Activated naive CD8-positive, alpha-beta T cell treated with anti-CD3 and anti-CD28 coated beads, Interleukin-2, amount 10 ng/mL, durations not matched to agents 7 days and 5 days (primary cell): Measurements from ENCODE around the gene DESI1. TPM values are rescaled to one million over a fixed set of nuclear protein-coding genes. Genes with fewer than 3 reads are reported as not detected.
"Not testable (repeated sequence)": the region's sequence is repeated elsewhere in the genome, so short reads cannot be mapped to it uniquely, and the experiment has no call there.

Source experiments
- ATAC-seq: fragments of 150-1000 bp; cut with Tn5 transposase; one replicate; pipeline ENCODE4 v1.10.0; 2021; ENCODE audit warnings: low read depth, moderate library complexity
- POLR2A ChIA-PET: fragments of 350-600 bp; sonication (Branson Sonifier 250); formaldehyde crosslinking; loops from one replicate; lab custom pipeline; 2021; ENCODE audit warnings: antibody characterized with exemption; lab: Charles Lee
- DNase-seq: peaks from one replicate; pipeline ENCODE4 v3.0.0; 2021
- H3K27ac Mint-ChIP-seq: one replicate; pipeline ENCODE4 v1.8.0; 2022; ENCODE audit warnings: mild to moderate bottlenecking, mixed read lengths
- H3K27me3 Mint-ChIP-seq: one replicate; pipeline ENCODE4 v1.8.0; 2022; ENCODE audit warnings: mild to moderate bottlenecking, moderate library complexity, mixed read lengths
- H3K36me3 Mint-ChIP-seq: one replicate; pipeline ENCODE4 v1.8.0; 2021; ENCODE audit warnings: mild to moderate bottlenecking, mixed read lengths
- H3K4me1 Mint-ChIP-seq: one replicate; pipeline ENCODE4 v1.8.0; 2021; ENCODE audit warnings: mixed read lengths
- H3K4me3 Mint-ChIP-seq: one replicate; pipeline ENCODE4 v1.8.0; 2022; ENCODE audit warnings: mild to moderate bottlenecking, moderate library complexity, mixed read lengths
- H3K9me3 Mint-ChIP-seq: one replicate; pipeline ENCODE4 v1.8.0; 2021; ENCODE audit warnings: mixed read lengths
- total RNA-seq, 2 experiments: library from RNA; stranded (reverse); gene quantifications; one replicate each; pipeline ENCODE4 v1.2.3, GENCODE V29; 2021

The DESI1 gene
- total RNA-seq, 2 experiments from 2014 or later, result 29.5 to 29.7 TPM

- ATAC-seq (peak; percentile 82), DNase-seq (peak; percentile 63)
- Mint-ChIP-seq H3K27me3 (no peaks in the 10 kb centered on the region), H3K36me3 (peaks cover 14% of the 10 kb centered on the region), H3K9me3 (no peaks in the 10 kb centered on the region), H3K4me3 (no peak overlapping the region), H3K4me1 (peaks cover 6% of the 10 kb centered on the region), H3K27ac (no peak overlapping the region)
- POLR2A ChIA-PET, result interaction anchor here (0.8 kb wide), 1 partner anchor 22 kb away, joined by 3 read pairs; no protein-coding TSS in a partner anchor
Measured at GRCh38 chr22:41596776-41597634, 23.8 kb downstream of the DESI1 start.

DNA sequence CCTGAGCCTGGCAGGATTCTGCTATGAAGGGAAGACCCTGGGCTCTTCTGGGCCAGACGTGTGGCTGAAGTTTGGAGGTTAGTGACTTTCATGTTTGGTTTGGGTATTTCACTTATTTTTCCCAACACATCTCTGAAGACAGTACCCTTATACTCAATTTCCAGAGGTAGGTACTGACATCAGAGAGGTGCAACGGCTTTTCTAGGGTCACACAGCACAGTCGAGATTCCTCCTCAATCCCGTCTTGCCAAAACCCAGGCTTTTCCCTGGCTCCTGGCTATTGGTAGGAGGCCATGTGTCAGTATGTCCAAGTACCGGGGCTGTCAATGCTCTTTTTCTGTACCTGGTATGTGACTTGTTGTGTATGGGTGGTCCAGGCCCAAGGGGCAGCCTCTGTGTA, 25.1 kb downstream of the DESI1 start:
- Mint-ChIP-seq H3K4me1 (peaks cover 8% of the 10 kb centered on the region), H3K27me3 (no peaks in the 10 kb centered on the region), H3K36me3 (peaks cover 8% of the 10 kb centered on the region), H3K4me3 (no peak overlapping the region), H3K9me3 (no peaks in the 10 kb centered on the region), H3K27ac (no peak overlapping the region)
- ATAC-seq, result no peak
- DNase-seq, result no peak
- POLR2A ChIA-PET, result no interaction called here

DNA sequence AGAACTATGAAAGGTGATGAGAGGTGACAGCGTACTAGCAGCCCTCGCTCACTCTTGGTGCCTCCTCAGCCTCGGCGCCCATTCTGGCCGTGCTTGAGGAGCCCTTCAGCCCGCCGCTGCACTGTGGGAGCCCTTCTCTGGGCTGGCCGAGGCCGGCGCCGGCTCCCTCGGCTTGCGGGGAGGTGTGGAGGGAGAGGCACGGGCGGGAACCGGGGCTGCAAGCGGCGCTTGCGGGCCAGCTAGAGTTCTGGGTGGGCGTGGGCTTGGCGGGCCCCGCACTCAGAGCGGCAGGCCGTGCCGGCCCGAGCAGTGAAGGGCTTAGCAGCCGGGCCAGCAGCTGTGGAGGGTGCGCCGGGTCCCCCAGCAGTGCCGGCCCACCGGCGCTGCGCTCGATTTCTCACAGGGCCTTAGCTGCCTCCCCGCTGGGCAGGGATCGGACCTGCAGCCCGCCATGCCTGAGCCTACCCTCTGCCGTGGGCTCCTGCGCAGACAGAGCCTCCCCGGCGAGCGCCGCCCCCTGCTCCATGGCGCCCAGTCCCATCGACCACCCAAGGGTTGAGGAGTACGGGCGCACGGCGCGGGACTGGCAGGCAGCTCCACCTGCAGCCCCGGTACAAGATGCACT, 27.4 kb downstream of the DESI1 start:
- DNase-seq, H3K9me3 Mint-ChIP-seq, H3K4me1 Mint-ChIP-seq, H3K36me3 Mint-ChIP-seq, H3K27ac Mint-ChIP-seq, H3K27me3 Mint-ChIP-seq, POLR2A ChIA-PET, H3K4me3 Mint-ChIP-seq, ATAC-seq: not testable (repeated sequence)

GRCh38 chr22:41589391-41590241, 31.2 kb downstream of the DESI1 start, which contains the start of gene PMM1:
TSS of gene PMM1 (minus strand) at chr22:41589840. CDS start at chr22:41589805, 35 bp downstream.
- H3K36me3 Mint-ChIP-seq, result peaks cover 2% of the 10 kb centered on the region
- H3K9me3 Mint-ChIP-seq, result no peaks in the 10 kb centered on the region
- peak within 1 kb of the TSS; percentile 92 for H3K27ac Mint-ChIP-seq
- H3K4me3 Mint-ChIP-seq, result peak within 1 kb of the TSS; percentile 92
- POLR2A ChIA-PET, result interaction anchor here (0.6 to 4.4 kb wide), 35 partner anchors 8 to 771 kb away, joined by 3 to 91 read pairs (median 4); partner anchors contain the start of genes ACO2, CCDC134, DESI1 and PHF5A
- H3K4me1 Mint-ChIP-seq, result peaks cover 9% of the 10 kb centered on the region
- peak; percentile 98 for DNase-seq
- peak; percentile 95 for ATAC-seq
- H3K27me3 Mint-ChIP-seq, result no peaks in the 10 kb centered on the region

- no peaks in the 10 kb centered on the region for H3K9me3 Mint-ChIP-seq
- POLR2A ChIA-PET, result interaction anchor here (0.7 kb wide), 2 partner anchors 8 to 635 kb away, joined by 3 to 4 read pairs; no protein-coding TSS in a partner anchor
Measured at GRCh38 chr22:41587347-41587723, 33.5 kb downstream of the DESI1 start.

GRCh38 chr22:41585898-41586297, 34.9 kb downstream of the DESI1 start:
- peaks cover 11% of the 10 kb centered on the region for H3K4me1 Mint-ChIP-seq
- no peak for DNase-seq
- no peak for ATAC-seq
- POLR2A ChIA-PET, result no interaction called here
- H3K4me3 Mint-ChIP-seq, result no peak overlapping the region
- no peaks in the 10 kb centered on the region for H3K9me3 Mint-ChIP-seq
- peaks cover 7% of the 10 kb centered on the region for H3K36me3 Mint-ChIP-seq
- H3K27ac Mint-ChIP-seq, result no peak overlapping the region
- no peaks in the 10 kb centered on the region for H3K27me3 Mint-ChIP-seq

More at GRCh38 chr22:41587347-41587723, 33.5 kb downstream of the DESI1 start:
- Mint-ChIP-seq H3K4me3 (no peak overlapping the region), H3K27me3 (no peaks in the 10 kb centered on the region), H3K27ac (no peak overlapping the region), H3K36me3 (peaks cover 7% of the 10 kb centered on the region), H3K4me1 (peaks cover 13% of the 10 kb centered on the region)
- no peak for ATAC-seq
- DNase-seq, result no peak

DNA sequence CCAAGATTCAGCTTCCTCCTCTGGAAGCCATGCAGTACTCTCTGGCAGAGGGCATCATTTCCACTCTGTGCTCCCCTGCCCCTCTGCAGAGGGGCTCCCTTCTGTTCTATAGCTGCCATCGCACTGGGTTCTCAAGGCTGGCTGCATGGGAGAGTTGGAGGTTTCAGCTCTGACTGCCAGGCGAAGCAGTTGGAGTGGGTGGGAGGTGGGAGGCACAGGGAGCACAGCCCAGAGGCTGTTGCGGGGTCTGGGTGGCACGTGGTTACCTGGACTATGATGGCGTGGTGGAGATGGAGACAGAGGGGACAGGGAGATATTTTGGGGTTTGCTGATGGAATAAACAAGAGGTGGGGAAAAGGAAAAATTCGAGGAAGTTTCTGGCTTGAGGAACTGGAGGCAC, 36.0 kb downstream of the DESI1 start:
- Mint-ChIP-seq H3K9me3 (no peaks in the 10 kb centered on the region), H3K27me3 (no peaks in the 10 kb centered on the region), H3K36me3 (peaks cover 9% of the 10 kb centered on the region), H3K27ac (no peak overlapping the region), H3K4me1 (peaks cover 11% of the 10 kb centered on the region), H3K4me3 (no peak overlapping the region)
- POLR2A ChIA-PET, result no interaction called here
- ATAC-seq (no peak), DNase-seq (no peak)

DNA sequence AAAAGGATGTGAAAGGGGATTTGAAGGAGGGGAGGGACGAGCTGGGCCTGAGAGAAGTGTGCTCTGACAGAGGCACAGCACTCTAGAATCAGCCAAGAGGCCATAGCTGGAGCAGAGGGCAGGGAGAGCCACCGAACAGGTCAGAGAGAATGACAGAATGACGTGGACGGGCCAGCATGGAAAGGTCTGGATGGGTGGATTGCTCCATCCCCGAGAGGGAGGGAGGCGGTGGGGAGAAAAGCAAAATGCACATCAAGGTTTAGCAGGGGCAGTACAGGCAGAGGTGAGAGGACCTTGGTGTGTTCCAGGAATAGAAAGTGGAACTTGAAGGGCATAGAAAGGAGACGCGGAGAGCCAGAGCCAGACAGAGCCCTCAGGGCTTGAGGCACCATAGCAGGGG, 38.1 kb downstream of the DESI1 start:
- ATAC-seq, result no peak
- no peak overlapping the region for H3K27ac Mint-ChIP-seq
- H3K4me1 Mint-ChIP-seq, result peaks cover 3% of the 10 kb centered on the region
- DNase-seq, result no peak
- peaks cover 11% of the 10 kb centered on the region for H3K36me3 Mint-ChIP-seq
- H3K27me3 Mint-ChIP-seq, result no peaks in the 10 kb centered on the region
- no peak overlapping the region for H3K4me3 Mint-ChIP-seq
- POLR2A ChIA-PET, result interaction anchor here (0.6 kb wide), 1 partner anchor 926 kb away, joined by 3 read pairs; no protein-coding TSS in a partner anchor
- H3K9me3 Mint-ChIP-seq, result no peaks in the 10 kb centered on the region

- H3K4me3 Mint-ChIP-seq, result no peak overlapping the region
- peaks cover 3% of the 10 kb centered on the region for H3K4me1 Mint-ChIP-seq
- no peak overlapping the region for H3K27ac Mint-ChIP-seq
- ATAC-seq, result no peak
- POLR2A ChIA-PET, result interaction anchor here (0.6 kb wide), 1 partner anchor 9 kb away, joined by 3 read pairs; no protein-coding TSS in a partner anchor
- H3K36me3 Mint-ChIP-seq, result peaks cover 11% of the 10 kb centered on the region
- DNase-seq, result no peak
- no peaks in the 10 kb centered on the region for H3K27me3 Mint-ChIP-seq
- no peaks in the 10 kb centered on the region for H3K9me3 Mint-ChIP-seq
Measured at GRCh38 chr22:41579997-41580355, 40.9 kb downstream of the DESI1 start.

DNA sequence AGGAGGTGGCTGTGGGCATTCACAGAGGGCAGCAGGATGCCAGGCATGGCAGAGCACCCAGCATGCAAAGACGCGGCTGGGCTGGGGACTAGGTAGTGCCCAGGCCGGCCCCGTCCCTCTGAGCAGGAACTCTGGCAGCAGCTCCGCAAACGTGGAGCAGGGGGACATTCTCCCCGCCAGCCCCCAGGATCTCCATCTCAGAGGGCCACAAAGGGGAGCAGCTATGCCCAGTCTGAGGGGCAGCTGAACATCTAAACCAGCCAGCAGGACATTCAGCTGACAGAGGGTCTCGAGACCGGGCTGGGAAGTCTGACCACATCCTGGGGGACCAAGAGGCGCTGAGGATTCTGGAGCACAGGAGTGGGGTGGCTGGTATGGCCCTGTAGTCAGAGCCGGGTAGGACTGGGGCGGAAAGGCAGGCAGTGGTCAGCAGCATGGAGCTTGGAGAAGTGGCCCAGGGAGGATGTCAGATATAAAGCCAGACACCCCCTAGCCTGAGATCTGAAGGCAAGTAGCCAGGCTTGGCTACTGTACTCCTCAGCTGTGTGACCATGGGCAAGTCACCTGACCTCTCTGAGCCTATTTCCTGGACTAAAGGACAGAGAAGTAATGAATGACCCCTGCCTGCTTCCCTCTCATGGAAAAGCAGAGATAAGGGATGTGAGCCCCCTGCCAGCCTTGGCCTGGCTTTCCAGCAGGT, 41.4 kb downstream of the DESI1 start:
- H3K4me1 Mint-ChIP-seq, result peaks cover 3% of the 10 kb centered on the region
- POLR2A ChIA-PET, result interaction anchor here (0.6 to 0.8 kb wide), 2 partner anchors 8 to 10 kb away, joined by 3 to 4 read pairs; partner anchors contain the start of gene PMM1
- no peak overlapping the region for H3K27ac Mint-ChIP-seq
- H3K36me3 Mint-ChIP-seq, result peaks cover 10% of the 10 kb centered on the region
- H3K27me3 Mint-ChIP-seq, result no peaks in the 10 kb centered on the region
- no peak for ATAC-seq
- DNase-seq, result no peak
- H3K4me3 Mint-ChIP-seq, result no peak overlapping the region
- H3K9me3 Mint-ChIP-seq, result no peaks in the 10 kb centered on the region

DNA sequence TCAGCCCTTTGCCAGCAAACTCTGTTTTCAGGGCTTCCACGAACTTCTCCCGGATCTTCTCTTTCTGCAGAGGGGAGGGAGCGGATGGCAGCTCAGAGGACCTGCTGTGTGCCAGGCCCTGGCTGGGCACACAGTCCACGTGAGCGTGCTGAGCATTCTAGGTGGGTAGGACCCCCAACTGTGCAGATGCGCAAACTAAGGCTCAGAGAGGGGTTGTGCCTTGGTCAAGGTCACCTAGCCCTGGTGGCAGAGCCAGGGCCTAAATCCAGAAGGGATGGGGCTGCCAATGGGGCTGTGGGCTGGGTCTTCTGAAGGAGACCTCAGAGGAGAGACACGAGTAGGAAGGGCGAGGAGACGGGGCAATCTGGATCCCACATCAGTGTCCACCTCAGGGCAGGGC, 42.0 kb downstream of the DESI1 start:
- POLR2A ChIA-PET, result interaction anchor here (0.6 to 0.8 kb wide), 3 partner anchors 9 to 990 kb away, joined by 3 to 4 read pairs (median 3); partner anchors contain the start of gene PMM1

DNA sequence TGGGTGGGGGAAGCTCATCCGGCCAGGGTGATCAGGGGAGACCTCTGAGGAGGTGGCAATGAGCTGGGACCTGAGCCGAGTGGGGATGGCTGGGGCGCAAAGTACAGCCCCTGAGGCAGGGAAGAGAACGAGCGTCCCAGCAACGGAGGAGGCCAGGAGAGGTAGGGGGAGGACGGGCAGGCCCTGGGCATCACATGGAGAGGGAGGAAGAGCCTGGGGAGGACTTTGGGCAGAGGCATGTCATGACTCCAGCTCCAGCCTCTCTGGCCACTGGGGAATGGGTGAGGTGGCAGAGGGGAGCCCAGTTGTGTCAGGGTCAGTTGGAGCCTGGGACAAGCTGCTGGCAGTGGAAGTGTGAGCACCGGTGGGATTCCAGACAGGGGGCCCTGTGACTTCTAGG, 42.7 kb downstream of the DESI1 start:
- DNase-seq, result no peak
- Mint-ChIP-seq H3K9me3 (no peaks in the 10 kb centered on the region), H3K4me1 (peaks cover 3% of the 10 kb centered on the region), H3K27ac (no peak overlapping the region), H3K4me3 (no peak overlapping the region), H3K36me3 (peaks cover 8% of the 10 kb centered on the region), H3K27me3 (no peaks in the 10 kb centered on the region)
- ATAC-seq, result no peak
- POLR2A ChIA-PET, result interaction anchor here (0.6 to 1.2 kb wide), 2 partner anchors 26 to 991 kb away, joined by 3 read pairs; no protein-coding TSS in a partner anchor

More for the DNA sequence above, 42.0 kb downstream of the DESI1 start:
- DNase-seq (no peak), ATAC-seq (no peak)
- Mint-ChIP-seq H3K27ac (no peak overlapping the region), H3K27me3 (no peaks in the 10 kb centered on the region), H3K36me3 (peaks cover 8% of the 10 kb centered on the region), H3K4me3 (no peak overlapping the region), H3K9me3 (no peaks in the 10 kb centered on the region), H3K4me1 (peaks cover 3% of the 10 kb centered on the region)
